Measurements from ENCODE around the gene SNW1.
"Not testable (repeated sequence)": the region's sequence is repeated elsewhere in the genome, so short reads cannot be mapped to it uniquely, and the experiment has no call there.

SNW1 gene

GRCh38 chr14:77804592-77804991, 43.6 kb upstream of the SNW1 start:
- H3K23ac ChIP-seq (ENCODE audit: low read depth, low read length, poor library complexity), result no peak overlapping the region
- H4K8ac ChIP-seq (ENCODE audit: low read depth, low read length), result no peak overlapping the region
- no peak overlapping the region for H3K27ac ChIP-seq (replicated peaks; ENCODE audit: low read length)
- no peak for DNase-seq (ENCODE audit: low spot score)
- H3K27me3 ChIP-seq (ENCODE audit: control insufficient read depth in 3 of 3, insufficient read depth in 3 of 3, low read depth in 1 of 3, low read length in 3 of 3), result no peaks in the 10 kb centered on the region
- no peak overlapping the region for H2AK5ac ChIP-seq (ENCODE audit: low read depth, low read length)
- peaks cover 0 to 1% of the 10 kb centered on the region in 2 donors for H3K9me3 ChIP-seq (replicated peaks in 1 of 2; ENCODE audit: control insufficient read depth in 2 of 2, insufficient read depth in 1 of 2, low read depth in 1 of 2, low read length in 2 of 2)
- no peak overlapping the region for H3K14ac ChIP-seq (ENCODE audit: low read length)
- H3K4me3 ChIP-seq (ENCODE audit: low read length in 2 of 2), result no peak overlapping the region
- no CpG with 5 or more reads among the region's 6 CpGs for WGBS, 2 donors (ENCODE audit: extremely low coverage in 2 of 2, insufficient read length in 2 of 2, insufficient replicate concordance in 1 of 2)
- H3K4me2 ChIP-seq (ENCODE audit: insufficient read depth, low read length, poor library complexity, severe bottlenecking), result no peak overlapping the region
- H2BK12ac ChIP-seq (ENCODE audit: low read length), result no peak overlapping the region
- H3K4ac ChIP-seq (ENCODE audit: low read length), result no peak overlapping the region
- no peak overlapping the region for H2BK5ac ChIP-seq (ENCODE audit: low read length)
- no peak overlapping the region for H2AFZ ChIP-seq (ENCODE audit: low read length)
- H4K91ac ChIP-seq (ENCODE audit: low read depth, low read length, poor library complexity), result no peak overlapping the region
- peaks cover 6% of the 10 kb centered on the region for H3K79me1 ChIP-seq (ENCODE audit: low read depth, low read length)
- no peak overlapping the region for H2BK120ac ChIP-seq (ENCODE audit: low read depth, low read length)
- no peak overlapping the region for H3K9ac ChIP-seq (ENCODE audit: low read depth, low read length, poor library complexity)
- no peaks in the 10 kb centered on the region for H3K36me3 ChIP-seq (replicated peaks in 1 of 2; ENCODE audit: control insufficient read depth in 2 of 2, insufficient read depth in 2 of 2, low read length in 2 of 2)
- no peak overlapping the region for H3K18ac ChIP-seq (ENCODE audit: low read length)
- H2BK15ac ChIP-seq (ENCODE audit: low read length), result no peak overlapping the region
- no peaks in the 10 kb centered on the region for H3K4me1 ChIP-seq (ENCODE audit: control insufficient read depth in 2 of 2, insufficient read depth in 1 of 2, low read depth in 1 of 2, low read length in 2 of 2)

- H3K27me3 ChIP-seq (ENCODE audit: control insufficient read depth in 3 of 3, insufficient read depth in 3 of 3, low read depth in 1 of 3, low read length in 3 of 3), result no peaks in the 10 kb centered on the region
- no peak overlapping the region for H2BK15ac ChIP-seq (ENCODE audit: low read length)
- no peak overlapping the region for H2BK5ac ChIP-seq (ENCODE audit: low read length)
- WGBS, 2 donors (ENCODE audit: extremely low coverage in 2 of 2, insufficient read length in 2 of 2, insufficient replicate concordance in 1 of 2), result no CpG with 5 or more reads among the region's 1 CpG
- no peak overlapping the region for H3K27ac ChIP-seq (replicated peaks; ENCODE audit: low read length)
- no peak overlapping the region for H3K23ac ChIP-seq (ENCODE audit: low read depth, low read length, poor library complexity)
- no peak overlapping the region for H4K91ac ChIP-seq (ENCODE audit: low read depth, low read length, poor library complexity)
- peak overlapping the region; percentile 96 for H2AFZ ChIP-seq (ENCODE audit: low read length)
- no peak overlapping the region for H3K4ac ChIP-seq (ENCODE audit: low read length)
- H3K4me1 ChIP-seq (ENCODE audit: control insufficient read depth in 2 of 2, insufficient read depth in 1 of 2, low read depth in 1 of 2, low read length in 2 of 2), result no peaks in the 10 kb centered on the region
- no peaks in the 10 kb centered on the region for H3K36me3 ChIP-seq (replicated peaks in 1 of 2; ENCODE audit: control insufficient read depth in 2 of 2, insufficient read depth in 2 of 2, low read length in 2 of 2)
- peaks cover 6% of the 10 kb centered on the region for H3K79me1 ChIP-seq (ENCODE audit: low read depth, low read length)
- no peak for DNase-seq (ENCODE audit: low spot score)
- H3K9ac ChIP-seq (ENCODE audit: low read depth, low read length, poor library complexity), result no peak overlapping the region
- H2BK12ac ChIP-seq (ENCODE audit: low read length), result no peak overlapping the region
- no peaks in the 10 kb centered on the region for H3K9me3 ChIP-seq (replicated peaks in 1 of 2; ENCODE audit: control insufficient read depth in 2 of 2, insufficient read depth in 1 of 2, low read depth in 1 of 2, low read length in 2 of 2)
- H2AK5ac ChIP-seq (ENCODE audit: low read depth, low read length), result no peak overlapping the region
- H2BK120ac ChIP-seq (ENCODE audit: low read depth, low read length), result no peak overlapping the region
- no peak overlapping the region for H3K4me2 ChIP-seq (ENCODE audit: insufficient read depth, low read length, poor library complexity, severe bottlenecking)
- no peak overlapping the region for H3K14ac ChIP-seq (ENCODE audit: low read length)
- peak overlapping the region in 1 of 2 donors; percentile 65 for H3K4me3 ChIP-seq (ENCODE audit: low read length in 2 of 2)
- H4K8ac ChIP-seq (ENCODE audit: low read depth, low read length), result no peak overlapping the region
- no peak overlapping the region for H3K18ac ChIP-seq (ENCODE audit: low read length)
Observed at GRCh38 chr14:77800814-77801213, 39.9 kb upstream of the SNW1 start.

- Histone ChIP-seq H3K9ac (ENCODE audit: low read depth, low read length, poor library complexity) (peak within 1 kb of the TSS; percentile 90), H3K4me3 (ENCODE audit: low read length in 2 of 2) (peak within 1 kb of the TSS; percentile 65 to 91), H2AFZ (ENCODE audit: low read length) (peak within 1 kb of the TSS; percentile 96), H3K9me3 (replicated peaks in 1 of 2; ENCODE audit: control insufficient read depth in 2 of 2, insufficient read depth in 1 of 2, low read depth in 1 of 2, low read length in 2 of 2) (no peaks in the 10 kb centered on the region), H3K18ac (ENCODE audit: low read length) (peak within 1 kb of the TSS; percentile 94), H2BK12ac (ENCODE audit: low read length) (peak within 1 kb of the TSS; percentile 58), H3K4ac (ENCODE audit: low read length) (peak within 1 kb of the TSS; percentile 5), H3K23ac (ENCODE audit: low read depth, low read length, poor library complexity) (peak within 1 kb of the TSS; percentile 93), H3K14ac (ENCODE audit: low read length) (peak within 1 kb of the TSS; percentile 71), H2BK120ac (ENCODE audit: low read depth, low read length) (peak within 1 kb of the TSS; percentile 41), H4K91ac (ENCODE audit: low read depth, low read length, poor library complexity) (no peak within 1 kb of the TSS), H2AK5ac (ENCODE audit: low read depth, low read length) (no peak within 1 kb of the TSS), H3K4me1 (ENCODE audit: control insufficient read depth in 2 of 2, insufficient read depth in 1 of 2, low read depth in 1 of 2, low read length in 2 of 2) (no peaks in the 10 kb centered on the region), H3K4me2 (ENCODE audit: insufficient read depth, low read length, poor library complexity, severe bottlenecking) (peak within 1 kb of the TSS; percentile 80), H2BK5ac (ENCODE audit: low read length) (peak within 1 kb of the TSS; percentile 97), H3K79me1 (ENCODE audit: low read depth, low read length) (peaks cover 6% of the 10 kb centered on the region), H3K27ac (replicated peaks; ENCODE audit: low read length) (peak within 1 kb of the TSS; percentile 28), H3K27me3 (ENCODE audit: control insufficient read depth in 3 of 3, insufficient read depth in 3 of 3, low read depth in 1 of 3, low read length in 3 of 3) (no peaks in the 10 kb centered on the region), H3K36me3 (replicated peaks in 1 of 2; ENCODE audit: control insufficient read depth in 2 of 2, insufficient read depth in 2 of 2, low read length in 2 of 2) (no peaks in the 10 kb centered on the region), H2BK15ac (ENCODE audit: low read length) (peak within 1 kb of the TSS; percentile 83), H4K8ac (ENCODE audit: low read depth, low read length) (peak within 1 kb of the TSS; percentile 65)
- WGBS, 2 donors (ENCODE audit: extremely low coverage in 2 of 2, insufficient read length in 2 of 2, insufficient replicate concordance in 1 of 2), result no CpG with 5 or more reads among the region's 66 CpGs
- peak; percentile 74 for DNase-seq (ENCODE audit: low spot score)
Observed at GRCh38 chr14:77799863-77800730, 39.1 kb upstream of the SNW1 start, which contains the start of gene ADCK1. TSS of gene ADCK1 (plus strand) at chr14:77800109. CDS start at chr14:77818979, 18,870 bp downstream.

GRCh38 chr14:77799456-77799855, 38.5 kb upstream of the SNW1 start:
- H3K9me3 ChIP-seq (replicated peaks in 1 of 2; ENCODE audit: control insufficient read depth in 2 of 2, insufficient read depth in 1 of 2, low read depth in 1 of 2, low read length in 2 of 2); H2BK15ac ChIP-seq (ENCODE audit: low read length); H4K91ac ChIP-seq (ENCODE audit: low read depth, low read length, poor library complexity); H3K36me3 ChIP-seq (replicated peaks in 1 of 2; ENCODE audit: control insufficient read depth in 2 of 2, insufficient read depth in 2 of 2, low read length in 2 of 2); H3K23ac ChIP-seq (ENCODE audit: low read depth, low read length, poor library complexity); H3K18ac ChIP-seq (ENCODE audit: low read length); H3K79me1 ChIP-seq (ENCODE audit: low read depth, low read length); H3K4ac ChIP-seq (ENCODE audit: low read length); H2AK5ac ChIP-seq (ENCODE audit: low read depth, low read length); H3K9ac ChIP-seq (ENCODE audit: low read depth, low read length, poor library complexity); H3K27ac ChIP-seq (replicated peaks; ENCODE audit: low read length); H2BK120ac ChIP-seq (ENCODE audit: low read depth, low read length); H3K4me1 ChIP-seq (ENCODE audit: control insufficient read depth in 2 of 2, insufficient read depth in 1 of 2, low read depth in 1 of 2, low read length in 2 of 2); H4K8ac ChIP-seq (ENCODE audit: low read depth, low read length); H3K27me3 ChIP-seq (ENCODE audit: control insufficient read depth in 3 of 3, insufficient read depth in 3 of 3, low read depth in 1 of 3, low read length in 3 of 3); H3K14ac ChIP-seq (ENCODE audit: low read length); H2BK12ac ChIP-seq (ENCODE audit: low read length); DNase-seq (ENCODE audit: low spot score): not testable (repeated sequence)
- Histone ChIP-seq H2AFZ (ENCODE audit: low read length) (peak overlapping the region; percentile 96), H2BK5ac (ENCODE audit: low read length) (peak overlapping the region; percentile 97), H3K4me2 (ENCODE audit: insufficient read depth, low read length, poor library complexity, severe bottlenecking) (peak overlapping the region; percentile 80), H3K4me3 (ENCODE audit: low read length in 2 of 2) (peak overlapping the region in 1 of 2 donors; percentile 65)
- WGBS, 2 donors (ENCODE audit: extremely low coverage in 2 of 2, insufficient read length in 2 of 2, insufficient replicate concordance in 1 of 2), result no CpG with 5 or more reads among the region's 13 CpGs

Data from neuronal stem cell (in vitro differentiated cells).